Left renal pelvis (tissue), 4 donors: ENCODE results near the gene CAPN9. TPM values are rescaled to one million over a fixed set of nuclear protein-coding genes. Genes with fewer than 3 reads are reported as not detected.
A peak's percentile ranks its signal among the peaks of the same experiment; 100 is the strongest.

Source experiments
- DNase-seq, 4 donors: peaks; one replicate each; pipeline ENCODE4 v3.0.0-alpha.2; 2013; ENCODE audit warnings: low read depth in 4 of 4, low spot score in 3 of 4
- polyA plus RNA-seq, 4 donors: library from polyadenylated mRNA; unstranded; fragments of 120-200 nt; gene quantifications; one replicate each; pipeline ENCODE4 v1.2.1, GENCODE V29; 2013; ENCODE audit not compliant: insufficient read length in 4 of 4

Gene CAPN9
- polyA plus RNA-seq, 4 donors, result 0.57 to 2.3 (median 0.88) TPM

DNA sequence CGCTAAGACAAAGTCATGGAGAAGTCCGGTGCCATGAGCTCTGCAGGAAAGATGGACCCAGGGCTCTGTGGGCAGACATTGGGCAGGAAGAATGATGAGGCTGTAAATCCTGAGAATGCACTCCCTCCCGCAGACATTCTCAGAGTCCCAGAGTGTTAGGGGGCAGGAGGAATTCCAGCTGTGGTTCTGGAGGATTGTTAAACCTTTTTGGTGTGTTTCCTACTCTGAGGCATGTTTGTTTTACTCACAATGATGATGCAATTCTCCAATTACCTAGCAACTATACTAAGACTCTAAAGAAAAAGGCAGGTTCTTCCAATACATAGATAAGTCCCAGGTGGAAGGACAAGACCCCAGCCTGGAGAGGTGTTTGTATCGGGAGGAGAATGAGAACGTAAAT is 2.8 kb upstream of the CAPN9 start:
- no peak for DNase-seq

DNA sequence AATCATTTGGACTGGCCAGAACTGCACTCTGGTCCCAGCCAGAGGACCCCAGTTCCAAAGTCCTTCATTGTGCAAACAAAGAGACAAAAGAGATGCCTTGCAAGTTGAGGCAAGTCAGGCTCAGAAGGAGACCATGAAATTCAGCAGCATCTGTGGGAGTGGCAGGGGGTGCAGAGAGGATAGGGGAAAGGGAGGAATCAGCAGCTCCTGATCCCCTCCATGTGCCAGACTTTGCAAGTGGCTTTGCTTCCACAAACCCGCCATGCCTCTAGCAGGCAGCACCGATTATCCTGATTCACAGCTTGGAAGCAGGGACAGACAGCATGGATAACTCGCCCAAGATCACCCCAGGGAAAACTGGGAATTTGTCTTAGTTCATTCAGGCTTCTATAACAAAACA is 2.1 kb upstream of the CAPN9 start:
- DNase-seq, result no peak

DNA sequence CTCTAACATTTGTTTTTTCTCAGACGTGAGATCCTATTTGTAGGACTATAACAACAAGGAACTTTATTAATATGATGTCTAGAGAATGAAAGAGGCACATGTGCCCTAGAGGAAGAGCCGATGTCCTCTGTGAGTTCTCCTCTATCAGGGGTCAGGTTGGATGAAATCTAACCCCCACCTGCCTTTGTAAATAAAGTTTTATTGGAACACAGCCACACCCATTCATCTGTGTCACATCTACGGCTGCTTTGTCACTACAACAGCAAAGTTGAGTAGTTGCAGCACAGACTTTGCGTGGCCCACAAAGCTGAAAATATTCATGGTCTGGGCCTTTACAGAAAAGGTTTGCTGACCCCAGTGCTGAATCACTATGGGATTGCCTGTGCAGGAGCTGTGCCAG is 571 bp upstream of the CAPN9 start:
- no peak for DNase-seq

DNA sequence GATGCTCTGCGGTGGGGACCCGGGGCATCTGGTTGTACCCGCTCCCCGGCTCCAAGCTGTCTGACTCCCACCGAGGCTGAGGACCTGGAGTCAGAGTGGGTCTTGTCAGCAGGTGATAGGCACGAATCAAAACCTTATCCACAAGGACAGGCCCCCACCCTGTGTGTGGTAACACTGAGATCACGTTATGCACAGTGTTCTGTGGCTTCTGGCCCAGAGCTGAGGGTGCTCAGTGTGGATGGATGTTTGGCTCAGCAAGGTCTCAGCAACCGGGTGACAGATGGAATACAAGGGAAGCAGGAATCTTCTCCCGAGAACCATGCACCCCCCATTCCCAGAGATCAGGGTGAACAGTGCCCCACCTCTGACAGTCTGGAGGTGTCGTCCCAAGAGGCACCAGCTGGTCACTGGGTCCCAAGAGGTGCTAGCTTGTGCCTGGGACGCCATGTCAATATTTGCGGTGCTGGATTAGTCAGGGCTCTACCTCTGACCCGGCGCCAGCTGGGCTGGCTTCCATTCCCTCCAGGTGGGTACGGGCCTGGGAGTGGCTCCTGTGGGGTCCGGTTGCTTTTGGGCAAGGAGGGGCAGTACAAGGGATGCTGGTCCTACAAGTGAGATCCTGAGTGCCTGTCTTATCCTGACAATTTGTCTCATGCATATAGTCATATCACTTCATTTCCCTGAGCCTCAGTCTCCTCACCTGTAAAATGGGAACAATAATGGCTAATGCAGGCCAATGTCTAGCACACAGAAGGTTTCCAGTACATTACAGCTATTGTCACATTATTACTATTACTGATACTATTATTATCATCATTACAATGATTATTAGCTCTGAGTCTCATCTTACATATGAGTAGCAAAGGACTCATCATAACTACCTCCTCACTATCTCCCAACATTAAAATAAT is 957 bp downstream of the CAPN9 start:
- DNase-seq, result no peak

DNA sequence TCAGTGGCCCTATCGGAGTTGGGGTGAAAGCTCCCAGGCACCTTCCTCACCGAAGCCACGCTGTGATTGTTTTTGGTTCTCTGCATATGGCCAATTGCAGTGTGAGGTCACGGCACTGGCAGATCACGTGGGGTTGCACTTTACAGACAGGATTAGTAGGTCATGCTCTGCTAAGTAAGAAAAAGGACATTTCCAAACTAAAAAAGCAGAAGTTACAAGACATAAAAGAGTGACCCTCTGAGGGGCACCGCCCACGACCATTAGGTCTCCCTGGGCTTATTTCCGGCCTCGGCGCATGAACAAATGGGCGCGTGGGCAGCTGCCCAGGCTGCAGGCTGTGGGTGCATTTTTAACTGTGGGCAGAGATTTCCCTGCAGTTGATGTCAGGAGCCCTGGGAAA is 2.0 kb downstream of the CAPN9 start:
- no peak for DNase-seq

DNA sequence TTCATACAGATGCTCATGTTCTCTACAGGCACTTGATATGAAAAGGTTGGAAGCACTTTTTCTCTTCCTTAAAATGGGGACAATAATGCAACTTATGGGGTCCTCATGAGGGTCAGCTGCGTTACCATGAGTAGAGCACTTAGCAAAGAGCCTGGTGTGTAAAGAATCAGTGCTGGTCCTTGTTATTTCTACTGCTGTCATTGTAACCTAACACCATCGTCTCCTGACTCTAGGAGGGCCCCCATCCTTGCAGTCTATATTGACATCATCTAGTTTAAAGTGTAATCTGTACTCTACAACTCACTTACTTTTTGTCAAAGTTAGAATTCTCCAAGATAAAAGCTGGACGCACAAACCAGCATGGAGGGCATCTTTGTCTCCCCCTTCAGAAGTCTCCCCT is 2.4 kb downstream of the CAPN9 start:
- no peak for DNase-seq

DNA sequence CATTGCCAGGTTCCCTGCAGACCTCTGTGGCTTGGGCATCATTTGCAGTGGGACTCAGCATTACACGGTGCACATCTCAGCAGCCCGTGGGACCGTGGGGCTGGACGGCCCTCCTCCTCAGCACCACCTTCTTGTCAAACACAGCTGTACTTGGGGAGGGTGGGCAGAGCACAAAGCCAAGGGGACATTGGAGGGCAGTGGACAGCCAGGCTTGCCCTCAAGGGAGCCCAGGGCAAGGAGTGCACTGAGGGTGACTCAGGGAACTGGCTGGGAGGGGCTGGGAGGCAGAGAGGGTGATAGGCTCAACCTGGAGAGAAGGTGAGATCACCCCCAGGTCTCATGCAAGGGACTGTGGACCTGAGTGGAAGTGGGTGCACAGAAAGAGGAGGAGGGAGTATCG is 3.4 kb downstream of the CAPN9 start:
- DNase-seq, result no peak

DNA sequence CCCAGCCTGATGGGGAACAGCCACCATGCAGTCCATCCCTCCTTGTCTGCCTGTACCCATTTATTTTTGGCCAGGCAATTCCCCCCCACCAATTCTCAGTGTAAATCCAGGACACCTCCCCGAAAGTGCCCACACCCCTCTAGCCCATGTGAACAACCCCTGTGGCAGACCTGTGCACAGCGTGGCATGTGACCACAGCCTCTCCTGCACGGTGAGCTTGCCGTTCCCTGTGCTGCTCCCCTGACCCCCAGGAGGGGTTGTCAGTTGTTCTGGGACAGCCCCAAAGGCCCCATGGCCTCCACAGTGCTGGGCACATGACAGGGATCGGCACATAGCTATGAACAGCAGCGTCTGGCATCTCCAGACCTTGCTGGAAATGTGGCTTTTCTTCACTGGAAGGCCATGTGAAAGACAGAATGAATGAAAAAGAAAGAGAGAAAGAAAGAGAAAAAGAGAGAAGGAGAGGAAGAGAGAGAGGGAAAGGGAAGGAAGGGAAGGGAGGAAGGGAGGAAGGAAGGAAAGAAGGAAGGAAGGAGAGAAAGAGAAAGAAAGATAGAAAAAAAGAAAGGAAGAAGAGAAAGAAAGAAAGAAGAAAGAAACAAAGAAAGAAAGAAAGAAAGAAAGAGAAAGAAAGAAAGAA is 3.9 kb downstream of the CAPN9 start:
- DNase-seq, result no peak

DNA sequence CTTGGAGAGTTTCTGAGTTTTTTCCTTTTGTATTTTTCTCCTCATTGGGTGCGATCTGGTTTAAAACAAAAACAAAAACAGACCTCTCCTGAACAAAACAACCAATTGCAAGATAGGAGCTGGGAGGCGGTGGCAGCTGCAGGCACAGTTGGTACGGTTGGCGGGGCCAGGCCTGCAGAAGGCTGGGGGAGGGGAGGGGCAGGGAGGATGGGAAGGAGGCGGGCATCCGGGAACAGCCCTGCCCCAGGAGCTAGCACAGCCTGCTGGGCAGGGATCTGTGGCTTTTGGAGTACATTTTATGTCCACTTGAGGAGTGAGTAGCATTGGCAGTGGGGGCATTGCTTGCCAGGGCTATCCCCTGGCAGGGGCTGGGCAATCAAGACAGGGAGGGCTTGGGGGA is 5.2 kb downstream of the CAPN9 start:
- no peak for DNase-seq

DNA sequence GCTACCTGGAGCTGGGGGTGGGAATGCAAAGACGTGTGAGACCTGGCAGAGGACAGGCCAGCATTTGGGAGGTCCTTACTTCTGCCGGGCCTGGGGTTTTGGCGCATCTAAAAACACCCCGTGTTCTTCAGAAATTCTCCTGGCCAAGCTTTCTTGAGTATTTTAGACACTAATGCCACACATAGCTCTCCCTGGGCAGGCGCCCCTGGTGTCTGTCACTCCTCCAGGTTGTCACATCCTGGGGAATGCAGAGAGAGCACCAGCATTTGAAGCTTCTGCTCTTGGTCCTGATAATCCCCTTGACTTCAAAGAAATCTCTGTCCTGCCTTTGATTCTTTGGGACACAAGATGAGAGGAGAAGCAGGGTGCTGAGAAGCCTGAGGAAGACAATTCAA is 6.0 kb downstream of the CAPN9 start:
- no peak for DNase-seq

DNA sequence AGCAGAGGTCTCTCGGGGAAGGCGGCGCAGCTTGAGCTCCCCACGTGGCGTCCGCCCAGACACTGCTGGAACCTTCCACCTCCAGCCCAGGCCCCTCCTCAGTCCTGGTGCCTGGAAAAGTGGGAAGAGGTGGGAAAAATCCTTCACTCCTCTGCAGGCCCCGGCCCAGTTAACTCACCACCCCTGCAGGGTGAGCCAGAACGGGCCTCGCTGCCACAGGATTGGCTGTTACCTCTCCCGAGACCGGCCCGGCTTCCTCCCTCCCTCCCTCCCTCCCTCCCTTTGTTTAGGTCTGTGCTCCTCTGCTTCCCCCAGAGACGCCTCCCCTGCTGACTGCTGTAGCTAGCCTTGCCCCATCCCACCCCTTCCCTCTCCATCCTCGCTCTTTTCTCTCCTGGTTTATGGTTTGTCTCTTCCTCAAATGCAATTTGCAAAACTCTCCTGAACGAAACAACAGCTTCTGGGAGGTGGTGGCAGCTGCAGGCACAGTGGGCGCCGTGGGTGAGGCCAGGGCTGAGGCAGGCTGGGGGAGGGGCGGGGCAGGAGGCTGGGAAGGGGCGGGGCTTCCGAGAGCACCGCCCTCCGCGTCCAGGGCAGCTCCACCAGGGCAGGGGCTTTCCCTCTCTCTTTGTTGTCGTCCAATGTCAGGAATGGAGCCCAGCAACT is 6.5 kb downstream of the CAPN9 start:
- DNase-seq, result no peak

DNA sequence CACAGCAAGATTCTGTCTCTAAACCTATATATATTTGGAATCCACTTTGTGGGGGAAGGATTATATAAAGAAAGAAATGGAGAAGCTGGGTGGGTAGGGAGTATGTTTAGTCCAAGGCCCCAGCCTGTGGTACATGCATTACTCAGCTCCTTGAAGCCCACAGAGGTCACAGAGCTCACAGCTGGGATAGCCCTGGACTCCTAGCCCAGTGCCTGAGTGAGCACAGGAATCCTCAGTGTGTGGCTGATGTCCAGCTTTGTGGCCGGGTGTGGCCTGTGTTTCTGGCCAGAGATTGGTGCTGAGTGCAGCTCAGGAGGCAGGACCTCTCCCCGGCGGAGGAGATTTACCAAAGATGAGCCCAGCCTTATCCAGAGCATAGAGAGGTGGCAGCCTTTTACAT is 7.6 kb downstream of the CAPN9 start:
- DNase-seq, result no peak

DNA sequence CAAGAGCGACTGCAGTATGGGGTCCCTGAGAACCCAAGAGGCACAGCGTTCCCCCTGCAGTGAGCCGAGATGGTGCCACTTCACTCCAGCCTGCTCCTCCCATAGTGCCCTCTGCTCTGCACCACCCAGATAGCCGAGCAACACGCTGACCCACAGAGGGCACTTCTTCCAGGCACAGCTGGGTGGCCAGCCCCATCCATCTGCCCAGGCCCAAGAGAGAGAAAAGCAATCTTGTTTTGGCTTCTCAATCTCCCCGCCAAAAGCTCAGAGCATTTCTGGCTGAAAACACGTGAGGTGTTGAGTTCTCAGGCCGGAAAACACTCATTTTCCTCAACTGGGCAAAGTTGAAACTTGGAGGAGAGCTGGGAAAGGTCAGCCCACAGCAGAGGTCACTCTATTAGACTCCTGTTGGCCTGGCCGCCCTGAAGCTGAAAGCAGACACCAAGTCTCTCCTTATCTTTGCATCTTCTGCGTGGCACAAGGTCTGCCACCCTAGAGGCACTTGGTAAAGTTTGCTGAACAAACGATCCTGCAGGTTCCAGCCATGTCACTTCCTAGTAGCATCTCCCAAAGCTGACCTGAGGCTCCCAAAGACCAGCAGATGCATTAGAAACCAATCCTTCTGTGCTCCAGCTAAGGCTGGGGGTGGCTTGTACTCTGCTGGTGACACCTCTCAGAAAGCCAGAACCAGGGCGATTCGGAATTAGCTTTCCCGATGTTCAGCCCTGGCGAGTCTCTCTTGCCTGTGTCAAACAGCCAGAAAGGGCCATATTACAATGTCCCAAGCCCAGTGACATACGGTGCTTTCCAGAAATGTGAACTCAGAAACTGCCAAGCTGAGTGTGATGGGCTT is 10.9 kb downstream of the CAPN9 start:
- DNase-seq, result no peak

DNA sequence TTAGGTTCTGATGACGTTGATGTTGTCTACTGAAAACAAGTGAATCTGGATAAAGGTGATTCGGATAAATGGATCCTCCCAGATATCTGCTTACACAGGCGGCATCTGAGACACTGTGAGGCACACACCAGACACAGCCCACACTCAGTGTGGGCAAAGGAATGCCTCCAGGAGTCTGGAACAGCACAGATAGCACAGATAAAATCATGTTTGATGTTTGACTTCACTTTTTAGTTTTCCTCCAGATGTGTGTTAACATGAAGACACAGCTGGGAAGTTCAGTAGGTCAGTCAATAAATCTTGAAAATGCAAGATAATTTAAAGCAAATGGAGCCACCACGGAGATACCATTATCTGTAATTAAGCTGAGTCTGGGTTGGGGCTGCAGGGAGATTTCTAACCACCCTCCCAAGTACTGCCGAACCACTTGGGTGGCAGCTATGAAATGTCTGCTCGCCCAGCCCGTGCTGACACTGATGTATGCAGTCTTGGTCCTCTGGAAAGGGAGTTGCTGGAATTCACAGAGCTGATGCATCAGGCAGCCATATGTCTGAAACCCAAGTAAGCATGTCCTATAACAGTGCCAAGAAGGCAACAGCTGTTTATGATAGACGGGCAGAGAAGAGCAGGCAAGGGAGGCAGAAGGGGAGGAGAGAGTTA is 11.7 kb downstream of the CAPN9 start:
- DNase-seq, result peak in 1 of 4 donors; percentile 73

DNA sequence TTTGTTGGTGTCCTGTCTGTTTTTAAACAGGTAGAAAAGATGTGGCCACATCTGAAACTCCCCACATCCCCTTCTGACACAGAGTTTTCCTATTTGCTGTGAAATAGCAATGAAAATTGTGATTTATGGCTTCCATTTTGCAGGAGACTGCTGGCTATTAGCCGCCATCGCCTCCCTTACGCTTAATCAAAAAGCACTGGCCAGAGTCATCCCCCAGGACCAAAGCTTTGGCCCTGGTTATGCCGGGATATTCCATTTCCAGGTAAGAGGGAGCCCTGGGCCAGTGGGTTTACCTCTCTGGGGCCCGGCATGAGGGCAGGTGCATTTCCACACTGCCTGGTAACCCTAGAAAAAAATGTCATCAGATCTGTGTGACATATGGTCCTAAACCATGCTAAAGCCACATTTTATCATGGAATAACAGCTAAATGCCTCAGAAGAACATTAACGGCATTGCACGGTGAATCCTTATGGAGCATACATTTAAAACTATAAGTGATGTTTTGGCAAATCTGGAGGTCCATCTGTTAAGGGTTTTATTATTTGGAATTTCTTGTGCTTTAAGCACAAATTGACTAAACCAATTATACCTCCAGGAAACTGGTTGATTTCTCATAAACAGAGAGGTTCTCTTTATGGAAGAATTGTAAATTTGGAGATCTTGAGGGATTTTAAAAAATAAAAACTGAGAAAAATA is 12.3 kb downstream of the CAPN9 start:
- no peak for DNase-seq

DNA sequence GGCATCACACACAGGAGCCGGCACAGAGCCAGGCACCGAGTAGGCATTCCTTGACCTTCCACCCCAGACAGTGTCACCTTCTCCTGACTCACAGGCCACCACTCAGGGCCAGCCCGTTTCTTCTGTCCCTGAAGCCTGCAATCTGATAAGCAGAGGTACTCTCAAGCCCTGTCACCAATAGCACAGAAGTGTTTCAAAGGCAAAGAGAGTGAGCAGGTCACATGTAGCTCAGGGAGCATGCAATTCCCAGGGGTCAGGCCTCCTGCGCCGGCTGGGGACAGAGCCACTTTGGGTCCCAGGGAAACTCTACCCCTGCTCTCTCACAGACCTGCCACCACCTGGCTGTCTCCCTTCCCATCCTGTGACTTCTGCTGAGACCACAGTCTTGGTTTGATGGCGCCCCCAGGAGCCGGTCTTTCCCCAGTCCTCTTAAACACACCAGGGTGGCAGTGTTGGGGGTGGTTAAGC is 13.2 kb downstream of the CAPN9 start:
- DNase-seq, result no peak

DNA sequence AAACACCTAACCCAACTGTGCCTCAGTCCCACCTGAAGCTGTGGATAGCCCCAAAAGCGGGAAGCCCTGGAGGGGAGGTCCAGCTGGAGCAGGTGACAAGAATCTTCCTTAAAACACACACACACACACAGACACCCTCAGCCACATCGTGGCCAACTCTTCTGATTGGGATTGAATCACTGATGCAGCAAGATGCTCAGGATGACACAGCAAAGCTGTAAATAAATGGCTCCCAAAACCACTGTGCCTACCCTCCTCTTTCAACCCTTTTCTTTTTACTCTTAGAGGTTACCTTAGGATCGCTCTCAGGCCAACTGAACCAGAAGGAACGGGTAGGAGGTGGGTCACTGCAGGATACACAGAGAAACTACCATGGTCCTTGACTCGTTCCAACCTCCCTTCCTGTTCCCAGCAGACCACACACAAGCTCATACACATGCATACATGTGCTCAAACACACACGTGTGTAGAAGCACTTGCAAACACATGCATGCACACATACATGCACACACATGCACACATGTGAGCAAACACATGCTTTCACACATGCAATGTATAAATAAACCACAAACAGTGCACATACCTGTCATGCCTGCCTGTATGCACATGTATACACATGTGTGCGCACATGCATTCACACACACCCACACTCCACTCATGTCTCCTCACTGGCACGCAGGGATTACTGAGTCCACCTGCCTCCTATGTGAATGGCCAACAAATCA is 14.4 kb downstream of the CAPN9 start:
- no peak for DNase-seq

DNA sequence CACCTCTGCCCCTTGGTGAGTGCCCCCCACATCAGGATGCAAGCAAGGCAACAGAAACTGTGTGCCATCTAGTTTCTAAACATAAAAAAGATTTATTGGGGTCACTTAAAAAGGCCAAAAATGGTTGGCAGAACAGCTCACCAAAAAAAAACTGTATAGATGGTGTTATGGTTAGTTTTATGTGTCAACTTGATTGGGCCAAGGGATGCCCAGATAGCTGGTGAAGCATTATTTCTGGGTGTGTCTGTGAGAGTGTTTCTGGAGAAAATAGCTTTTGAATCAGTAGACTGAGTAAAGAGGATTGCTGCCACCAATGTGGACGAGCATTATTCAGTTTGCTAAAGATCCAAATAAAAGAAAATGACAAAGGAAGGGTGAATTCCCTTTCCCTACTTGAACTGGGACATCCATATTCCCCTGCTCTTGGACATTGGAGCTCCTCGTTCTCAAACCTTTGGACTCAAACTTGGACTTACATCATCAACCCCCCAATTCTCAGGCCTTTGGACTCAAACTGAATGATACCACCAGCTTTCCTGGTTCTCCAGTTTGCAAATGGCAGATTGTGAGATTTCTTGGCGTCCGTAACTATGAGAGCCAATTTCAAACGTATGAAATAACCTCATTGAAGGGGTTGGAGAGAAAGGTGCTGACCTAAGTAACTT is 16.9 kb downstream of the CAPN9 start:
- DNase-seq, result no peak
